Adrenal gland (tissue), 12 donors: ENCODE measurements around the gene REEP3. TPM values are rescaled to one million over a fixed set of nuclear protein-coding genes. Genes with fewer than 3 reads are reported as not detected.

Source experiments
- DNase-seq, 7 donors: peaks; one replicate each; pipeline ENCODE4 v3.0.0-alpha.2; 2019 to 2020
- H3K27ac ChIP-seq, 5 donors: fragments of 200-600 bp; sonication (generic) in 4 of 5; 1 replicate in 3 of 5; 2 replicates in 2 of 5; pipeline versions ENCODE4 v1.5.1 to v1.8.0; 2016 to 2020; ENCODE audit warnings: mild to moderate bottlenecking in 1 of 5
- H3K27me3 ChIP-seq: fragments of 200-600 bp; 2 replicates; pipeline ENCODE4 v1.8.0; 2021
- H3K36me3 ChIP-seq, 2 donors: fragments of 200-600 bp; replicated peaks in 1 of 2; 1 replicate in 1 of 2; 2 replicates in 1 of 2; pipeline versions ENCODE4 v1.5.1 to v1.8.0; 2018 to 2022
- H3K4me1 ChIP-seq, 2 donors: fragments of 200-600 bp; replicated peaks in 1 of 2; 1 replicate in 1 of 2; 2 replicates in 1 of 2; pipeline versions ENCODE4 v1.5.1 to v1.8.0; 2018 to 2021
- H3K4me3 ChIP-seq, 4 donors: fragments of 200-600 bp; sonication (generic) in 3 of 4; one replicate each; pipeline ENCODE4 v1.5.1; 2016 to 2018
- H3K9me3 ChIP-seq, 3 donors: fragments of 200-600 bp; sonication (generic) in 1 of 3; replicated peaks in 1 of 3; 1 replicate in 2 of 3; 2 replicates in 1 of 3; pipeline versions ENCODE4 v1.5.1 to v1.8.0; 2016 to 2021
- CTCF ChIP-seq, 6 experiments: fragments of 450-650 bp in 4 of 6; fragments of 200-600 bp in 2 of 6; sonication (generic) in 1 of 6; IDR thresholded peaks; 1 replicate in 5 of 6; 2 replicates in 1 of 6; pipeline versions ENCODE4 v1.5.1 to v1.8.0; 2016 to 2021; ENCODE audit warnings: antibody characterized with exemption in 6 of 6, mild to moderate bottlenecking in 2 of 6, moderate library complexity in 1 of 6
- POLR2A ChIP-seq, 2 donors: fragments of 450-650 bp; IDR thresholded peaks; one replicate each; pipeline ENCODE4 v1.6.1; 2017; ENCODE audit warnings: antibody characterized with exemption in 2 of 2, mild to moderate bottlenecking in 2 of 2, moderate library complexity in 1 of 2
- WGBS, 4 donors: extraction: QIAGEN DNeasy Blood & Tissue Kit in 2 of 4; methylation state at CpG; one replicate each; pipeline versions ENCODE4 v1.1.5 to v1.1.7; 2013 to 2017; 5-methylcytosine and 5-hydroxymethylcytosine counted together
- intact Hi-C, 2 donors: fragments of 100-400 bp; cut with DNase I; formaldehyde crosslinking; loops; one replicate each; pipeline versions ENCODE4 v1.14.1 to v1.15.0; 2022 to 2023
- polyA plus RNA-seq, 3 donors: library from polyadenylated mRNA; stranded (reverse); fragments of 200-250 nt in 2 of 3; fragments of 350-450 nt in 1 of 3; fragmentation: Illumina TruSeq in 1 of 3; extraction: RNeasy Lipid Tissue Mini Kit (QIAGEN cat#74804) in 1 of 3; gene quantifications; one replicate each; pipeline ENCODE4 v1.2.3, GENCODE V29; 2013 to 2014
- total RNA-seq, 9 donors: library from RNA; depleted of rRNA in 4 of 9; stranded (reverse); fragments of >200 nt in 4 of 9; fragments of 120-200 nt in 1 of 9; fragmentation: NEBNext Ultra II Directional in 1 of 9; extraction: Animal tissue kit (Norgen Biotek cat#: 25700) in 1 of 9; gene quantifications; one replicate each; pipeline versions ENCODE4 v1.1.0 to v1.2.4, GENCODE V29; 2013 to 2023
- donor health status: healthy with polysubstance abuse.
- donor health status: Bipolar disorder and iron deficiency.
- donor health status: DM: yes; HTN: yes; CAD: no.
- donor health status: DM: no; HTN: no; CAD: no.
- donor health status: DM: no; HTN: no; CAD: no.
- donor health status: DM: yes; HTN: yes; CAD: no.

REEP3 gene
- total and polyA plus RNA-seq, 12 donors = 5.1 to 79.8 (median 48.1) TPM

- 9 to 22% (median 16%) methylated on average over 3 of the region's 3 CpGs for WGBS, 4 donors
- no peak overlapping the region for H3K4me3 ChIP-seq
- H3K36me3 ChIP-seq = no peaks in the 10 kb centered on the region
- intact Hi-C loops = no loop called here
- H3K27ac ChIP-seq = peak overlapping the region; percentile 1 to 67 (median 55)
- no peak for DNase-seq
- peaks cover 15 to 23% of the 10 kb centered on the region in 2 donors for H3K4me1 ChIP-seq
- H3K27me3 ChIP-seq = no peaks in the 10 kb centered on the region
- H3K9me3 ChIP-seq = no peaks in the 10 kb centered on the region
- TF ChIP-seq POLR2A (IDR thresholded peaks at IDR 0.05) = no peak
- TF ChIP-seq CTCF (IDR thresholded peaks at IDR 0.05) = no peak
Observed at GRCh38 chr10:63573068-63573697, 52.0 kb downstream of the REEP3 start.

- WGBS, 4 donors = 43 to 69% (median 52%) methylated on average over 2 of the region's 2 CpGs
- H3K27me3 ChIP-seq = no peaks in the 10 kb centered on the region
- no peaks in the 10 kb centered on the region for H3K9me3 ChIP-seq
- intact Hi-C loops = no loop called here
- H3K36me3 ChIP-seq = no peaks in the 10 kb centered on the region
- H3K27ac ChIP-seq = peak overlapping the region in 4 of 5 donors; percentile 1 to 67 (median 56)
- TF ChIP-seq CTCF (IDR thresholded peaks at IDR 0.05) (no peak), POLR2A (IDR thresholded peaks at IDR 0.05) (no peak)
- peaks cover 15 to 23% of the 10 kb centered on the region in 2 donors for H3K4me1 ChIP-seq
- DNase-seq = no peak
- H3K4me3 ChIP-seq = no peak overlapping the region
Observed at GRCh38 chr10:63574011-63574410, 52.8 kb downstream of the REEP3 start.

- DNase-seq = no peak
- Histone ChIP-seq H3K4me3 (no peak overlapping the region), H3K9me3 (no peaks in the 10 kb centered on the region), H3K27ac (peak overlapping the region in 1 of 5 donors; percentile 28), H3K36me3 (no peaks in the 10 kb centered on the region), H3K4me1 (peaks cover 15 to 23% of the 10 kb centered on the region in 2 donors), H3K27me3 (no peaks in the 10 kb centered on the region)
- intact Hi-C loops = no loop called here
- no peak for TF ChIP-seq CTCF (IDR thresholded peaks at IDR 0.05)
- TF ChIP-seq POLR2A (IDR thresholded peaks at IDR 0.05) = no peak
- WGBS, 4 donors = 95 to 98% (median 96%) methylated on average over 1 of the region's 1 CpG
Observed at GRCh38 chr10:63576501-63576900, 55.3 kb downstream of the REEP3 start.

DNA sequence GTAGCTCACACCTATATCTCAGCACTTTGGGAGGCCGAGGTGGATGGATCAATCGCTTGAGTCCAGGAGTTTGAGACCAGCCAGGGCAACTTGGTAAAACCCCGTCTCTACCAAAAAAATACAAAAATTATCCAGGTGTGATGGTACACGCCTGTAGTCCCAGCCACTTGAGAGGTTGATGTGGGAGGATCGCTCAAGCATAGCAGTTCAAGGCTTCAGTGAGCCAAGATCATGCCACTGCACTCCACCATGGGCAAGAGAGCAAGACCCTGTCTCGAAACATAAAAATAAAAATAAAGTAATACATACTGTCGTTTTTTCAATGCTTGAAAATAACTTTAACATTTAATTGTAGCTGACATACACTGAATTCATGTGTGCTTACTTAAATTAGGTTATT, 57.3 kb downstream of the REEP3 start:
- Histone ChIP-seq H3K27me3 (no peaks in the 10 kb centered on the region), H3K4me3 (no peak overlapping the region), H3K4me1 (peaks cover 7 to 16% of the 10 kb centered on the region in 2 donors), H3K9me3 (no peaks in the 10 kb centered on the region), H3K36me3 (no peaks in the 10 kb centered on the region), H3K27ac (no peak overlapping the region)
- no peak for TF ChIP-seq CTCF (IDR thresholded peaks at IDR 0.05)
- no peak for TF ChIP-seq POLR2A (IDR thresholded peaks at IDR 0.05)
- DNase-seq = no peak
- WGBS, 4 donors = 90 to 98% (median 93%) methylated on average over 7 of the region's 7 CpGs
- intact Hi-C loops = no loop called here
